Endodermal cell (in vitro differentiated cells): Measurements from ENCODE around the gene PTBP1. TPM values are rescaled to one million over a fixed set of nuclear protein-coding genes. Genes with fewer than 3 reads are reported as not detected.

Experiments
- DNase-seq: peaks from one replicate; pipeline ENCODE4 v3.0.0-alpha.2; 2017
- H3K27ac ChIP-seq: 2 replicates; pipeline ENCODE4 v1.5.1; 2013; ENCODE audit warnings: mild to moderate bottlenecking, low read depth, low read length, moderate library complexity
- H3K27me3 ChIP-seq: 2 replicates; pipeline ENCODE4 v1.6.1; 2013; ENCODE audit warnings: mild to moderate bottlenecking, low read length, moderate library complexity; ENCODE audit not compliant: insufficient read depth, control insufficient read depth, poor library complexity, severe bottlenecking
- H3K36me3 ChIP-seq: 2 replicates; pipeline ENCODE4 v1.7.0; 2013; ENCODE audit warnings: mild to moderate bottlenecking, low read length, moderate library complexity; ENCODE audit not compliant: control insufficient read depth, insufficient read depth
- H3K4me1 ChIP-seq: one replicate; pipeline ENCODE4 v1.7.0; 2013; ENCODE audit warnings: low read length; ENCODE audit not compliant: control insufficient read depth, insufficient read depth
- H3K4me3 ChIP-seq: 2 replicates; pipeline ENCODE4 v1.5.1; 2013; ENCODE audit warnings: mild to moderate bottlenecking, low read length, moderate library complexity
- H3K9ac ChIP-seq: 2 replicates; pipeline ENCODE4 v1.6.1; 2013; ENCODE audit warnings: mild to moderate bottlenecking, low read length, moderate library complexity; ENCODE audit not compliant: poor library complexity, severe bottlenecking; ENCODE audit errors: extremely low read depth
- H3K9me3 ChIP-seq: 2 replicates; pipeline ENCODE4 v1.6.1; 2013; ENCODE audit warnings: mild to moderate bottlenecking, low read length, moderate library complexity; ENCODE audit not compliant: control insufficient read depth
- H3K27ac Mint-ChIP-seq: 2 replicates; pipeline ENCODE4 v1.8.0; 2020; ENCODE audit warnings: mixed read lengths
- H3K27me3 Mint-ChIP-seq: 2 replicates; pipeline ENCODE4 v1.8.0; 2021; ENCODE audit warnings: mild to moderate bottlenecking, mixed read lengths; ENCODE audit not compliant: insufficient read depth
- H3K36me3 Mint-ChIP-seq: 2 replicates; pipeline ENCODE4 v1.8.0; 2020; ENCODE audit warnings: low read depth, mixed read lengths
- H3K4me1 Mint-ChIP-seq: 2 replicates; pipeline ENCODE4 v1.8.0; 2020; ENCODE audit warnings: mixed read lengths
- H3K4me3 Mint-ChIP-seq: 2 replicates; pipeline ENCODE4 v1.8.0; 2020; ENCODE audit warnings: mild to moderate bottlenecking, moderate library complexity, mixed read lengths
- H3K9me3 Mint-ChIP-seq: 2 replicates; pipeline ENCODE4 v1.8.0; 2020; ENCODE audit warnings: mild to moderate bottlenecking, mixed read lengths
- CTCF ChIP-seq: fragments of 200-600 bp; sonication (generic); conservative IDR thresholded peaks from 2 replicates; pipeline ENCODE4 v1.5.0; 2021; ENCODE audit warnings: antibody characterized with exemption, mild to moderate bottlenecking
- WGBS, 2 experiments: methylation state at CpG; one replicate each; pipeline versions ENCODE4 v1.1.5 to v1.1.7; 2013; ENCODE audit warnings: missing lambda C conversion rate in 2 of 2, mixed read lengths in 1 of 2; ENCODE audit not compliant: insufficient coverage in 1 of 2, insufficient read length in 1 of 2; 5-methylcytosine and 5-hydroxymethylcytosine counted together
- total RNA-seq, 2 donors: library from RNA; stranded (reverse); fragmentation: NEBNext Ultra II Directional in 1 of 2; extraction: Animal tissue kit (Norgen Biotek cat#: 25700) in 1 of 2; gene quantifications; 2 replicates in 1 of 2; 3 replicates in 1 of 2; pipeline ENCODE4 v1.2.1, GENCODE V29; 2021

The PTBP1 gene
- total RNA-seq, 2 donors from 2014 or later: 647 to 694 TPM

- peaks cover 3% of the 10 kb centered on the region for H3K9me3 Mint-ChIP-seq
- Histone ChIP-seq H3K27ac (no peak overlapping the region), H3K9ac (peak overlapping the region; percentile 98), H3K4me3 (peak overlapping the region; percentile 81), H3K4me1 (no peaks in the 10 kb centered on the region), H3K27me3 (no peaks in the 10 kb centered on the region), H3K36me3 (no peaks in the 10 kb centered on the region), H3K9me3 (no peaks in the 10 kb centered on the region)
- DNase-seq: no peak
- H3K36me3 Mint-ChIP-seq: peaks cover 17% of the 10 kb centered on the region
- no peaks in the 10 kb centered on the region for H3K27me3 Mint-ChIP-seq
- H3K4me1 Mint-ChIP-seq: peaks cover 14% of the 10 kb centered on the region
- 83 to 93% methylated on average over 12 to 19 of the region's 19 CpGs for WGBS, 2 experiments
- H3K4me3 Mint-ChIP-seq: peak overlapping the region; percentile 58
- no peak for TF ChIP-seq CTCF
- peak overlapping the region; percentile 99 for H3K27ac Mint-ChIP-seq
These were observed 15.5 kb upstream of the PTBP1 start for GRCh38 chr19:781800-782184.

- no peak for TF ChIP-seq CTCF
- peak overlapping the region; percentile 72 for H3K27ac ChIP-seq
- 10 to 19% methylated on average over 13 to 29 of the region's 29 CpGs for WGBS, 2 experiments
- peak overlapping the region; percentile 58 for H3K4me3 Mint-ChIP-seq
- H3K27me3 ChIP-seq: no peaks in the 10 kb centered on the region
- H3K4me1 Mint-ChIP-seq: peaks cover 14% of the 10 kb centered on the region
- H3K9me3 ChIP-seq: no peaks in the 10 kb centered on the region
- peak overlapping the region; percentile 81 for H3K4me3 ChIP-seq
- peaks cover 17% of the 10 kb centered on the region for H3K36me3 Mint-ChIP-seq
- no peaks in the 10 kb centered on the region for H3K4me1 ChIP-seq
- peaks cover 3% of the 10 kb centered on the region for H3K9me3 Mint-ChIP-seq
- H3K36me3 ChIP-seq: no peaks in the 10 kb centered on the region
- no peaks in the 10 kb centered on the region for H3K27me3 Mint-ChIP-seq
- peak overlapping the region; percentile 98 for H3K9ac ChIP-seq
- peak overlapping the region; percentile 99 for H3K27ac Mint-ChIP-seq
- DNase-seq: peak; percentile 86
These were observed 14.9 kb upstream of the PTBP1 start for GRCh38 chr19:782185-782877.

- 66 to 75% methylated on average over 24 to 30 of the region's 30 CpGs for WGBS, 2 experiments
- no peaks in the 10 kb centered on the region for H3K4me1 ChIP-seq
- H3K27ac Mint-ChIP-seq: peak overlapping the region; percentile 99
- no peaks in the 10 kb centered on the region for H3K9me3 ChIP-seq
- H3K9me3 Mint-ChIP-seq: peaks cover 3% of the 10 kb centered on the region
- H3K4me3 ChIP-seq: peak overlapping the region; percentile 81
- TF ChIP-seq CTCF: no peak
- peaks cover 14% of the 10 kb centered on the region for H3K4me1 Mint-ChIP-seq
- peak overlapping the region; percentile 98 for H3K9ac ChIP-seq
- H3K27me3 Mint-ChIP-seq: no peaks in the 10 kb centered on the region
- H3K36me3 Mint-ChIP-seq: peaks cover 17% of the 10 kb centered on the region
- H3K27me3 ChIP-seq: no peaks in the 10 kb centered on the region
- peak overlapping the region; percentile 58 for H3K4me3 Mint-ChIP-seq
- peak overlapping the region; percentile 72 for H3K27ac ChIP-seq
- peaks cover 4% of the 10 kb centered on the region for H3K36me3 ChIP-seq
- no peak for DNase-seq
These were observed 14.2 kb upstream of the PTBP1 start for GRCh38 chr19:782878-783668.
